Fibroblast of mammary gland (primary cell): ENCODE data around the gene RGS6.

ENCODE experiments used
- DNase-seq: peaks from one replicate; pipeline ENCODE4 v3.0.0-alpha.2; 2010; ENCODE audit warnings: low read depth
- H3K4me3 ChIP-seq: 2 replicates; pipeline ENCODE4 v1.5.1; 2011; ENCODE audit warnings: low read depth, mild to moderate bottlenecking, low read length, moderate library complexity; ENCODE audit not compliant: control insufficient read depth
- CTCF ChIP-seq: conservative IDR thresholded peaks from 2 replicates; pipeline ENCODE4 v1.5.1; 2011; ENCODE audit warnings: low read depth, low read length, inconsistent platforms; ENCODE audit not compliant: control insufficient read depth, insufficient read depth

The RGS6 gene

GRCh38 chr14:71966528-71966927 lies 34.3 kb downstream of the RGS6 start:
- TF ChIP-seq CTCF, result no peak
- H3K4me3 ChIP-seq, result no peak overlapping the region
- DNase-seq, result no peak

- DNase-seq, result no peak
- no peak overlapping the region for H3K4me3 ChIP-seq
Measured at GRCh38 chr14:71967704-71968103, 35.5 kb downstream of the RGS6 start.

GRCh38 chr14:71970272-71970671 lies 38.0 kb downstream of the RGS6 start:
- no peak for TF ChIP-seq CTCF
- no peak for DNase-seq
- H3K4me3 ChIP-seq, result no peak overlapping the region

More at GRCh38 chr14:71967704-71968103, 35.5 kb downstream of the RGS6 start:
- no peak for TF ChIP-seq CTCF

GRCh38 chr14:71985538-71986189 lies 53.4 kb downstream of the RGS6 start:
- no peak overlapping the region for H3K4me3 ChIP-seq
- TF ChIP-seq CTCF, result no peak

GRCh38 chr14:71988476-71988875 lies 56.2 kb downstream of the RGS6 start:
- DNase-seq, result no peak
- no peak overlapping the region for H3K4me3 ChIP-seq
- no peak for TF ChIP-seq CTCF

More at GRCh38 chr14:71985538-71986189, 53.4 kb downstream of the RGS6 start:
- DNase-seq, result no peak

GRCh38 chr14:71988939-71989338 lies 56.7 kb downstream of the RGS6 start:
- TF ChIP-seq CTCF, result no peak
- no peak for DNase-seq

GRCh38 chr14:71994416-71994815 lies 62.2 kb downstream of the RGS6 start:
- no peak overlapping the region for H3K4me3 ChIP-seq
- TF ChIP-seq CTCF, result no peak
- no peak for DNase-seq

More at GRCh38 chr14:71988939-71989338, 56.7 kb downstream of the RGS6 start:
- H3K4me3 ChIP-seq, result no peak overlapping the region
